OCI-LY7 (cell line): ENCODE data around the gene SERPINB13.
"Not testable (repeated sequence)": the region's sequence is repeated elsewhere in the genome, so short reads cannot be mapped to it uniquely, and the experiment has no call there.

ENCODE experiments used
- CTCF ChIP-seq: fragments of 200-600 bp; sonication (generic); conservative IDR thresholded peaks from 2 replicates; pipeline ENCODE4 v1.5.1; 2014; ENCODE audit warnings: mild to moderate bottlenecking, antibody characterized with exemption, low read length, moderate library complexity, mixed read lengths
- EZH2phosphoT487 ChIP-seq: fragments of 200-600 bp; sonication (generic); IDR thresholded peaks from 2 replicates; pipeline ENCODE4 v1.6.1; 2018; ENCODE audit warnings: low read depth, borderline replicate concordance, mild to moderate bottlenecking, mixed run types, antibody characterized with exemption, low read length, moderate library complexity, mixed read lengths

GRCh38 chr18:63644694-63645093 is 57.6 kb downstream of the SERPINB13 start:
- not testable (repeated sequence) for TF ChIP-seq CTCF, EZH2phosphoT487
